Vagina (tissue), 2 donors: Measurements from ENCODE around the gene ITGB3. TPM values are rescaled to one million over a fixed set of nuclear protein-coding genes. Genes with fewer than 3 reads are reported as not detected.

Source experiments
- DNase-seq, 2 donors: peaks; one replicate each; pipeline ENCODE4 v3.0.0-alpha.2; 2017; ENCODE audit errors: extremely low spot score in 2 of 2
- H3K27ac ChIP-seq: fragments of 200-600 bp; sonication (generic); one replicate; pipeline ENCODE4 v1.5.1; 2019
- H3K27me3 ChIP-seq: fragments of 200-600 bp; sonication (generic); one replicate; pipeline ENCODE4 v1.5.1; 2019
- H3K36me3 ChIP-seq, 2 donors: fragments of 200-600 bp; sonication (generic); one replicate each; pipeline ENCODE4 v1.5.1; 2017 to 2019
- H3K4me1 ChIP-seq: fragments of 200-600 bp; sonication (generic); one replicate; pipeline ENCODE4 v1.5.1; 2019
- H3K4me3 ChIP-seq, 2 donors: fragments of 200-600 bp; sonication (generic); 1 replicate in 1 of 2; 2 replicates in 1 of 2; pipeline ENCODE4 v1.5.1; 2016 to 2019
- H3K9me3 ChIP-seq: fragments of 200-600 bp; sonication (generic); one replicate; pipeline ENCODE4 v1.5.1; 2019
- POLR2A ChIP-seq, 2 donors: fragments of 450-650 bp; IDR thresholded peaks; one replicate each; pipeline ENCODE4 v1.6.1; 2017; ENCODE audit warnings: antibody characterized with exemption in 2 of 2, mild to moderate bottlenecking in 2 of 2, moderate library complexity in 2 of 2
- POLR2AphosphoS5 ChIP-seq, 2 donors: sonication (generic); formaldehyde crosslinking; IDR thresholded peaks; one replicate each; pipeline ENCODE4 v1.9.0; 2017; ENCODE audit warnings: antibody characterized with exemption in 2 of 2, mild to moderate bottlenecking in 2 of 2, low read depth in 1 of 2; ENCODE audit not compliant: insufficient read depth in 1 of 2
- intact Hi-C: fragments of 100-400 bp; cut with DNase I; formaldehyde crosslinking; loops from one replicate; pipeline ENCODE4 v1.15.1; 2023
- total RNA-seq: library from RNA; depleted of rRNA; stranded (reverse); fragments of >200 nt; gene quantifications from one replicate; pipeline ENCODE4 v1.2.3, GENCODE V29; 2016
- TF ChIP-seq, protein P1 (sequence below), 3 experiments: fragments of 450-650 bp in 2 of 3; fragments of 200-600 bp in 1 of 3; sonication (generic) in 1 of 3; IDR thresholded peaks; one replicate each; pipeline ENCODE4 v1.5.1; 2017 to 2019; ENCODE audit warnings: antibody characterized with exemption in 3 of 3, mild to moderate bottlenecking in 2 of 3, moderate library complexity in 2 of 3

Gene ITGB3
- total RNA-seq, 1 donor from 2014 or later: 6.1 TPM

DNA sequence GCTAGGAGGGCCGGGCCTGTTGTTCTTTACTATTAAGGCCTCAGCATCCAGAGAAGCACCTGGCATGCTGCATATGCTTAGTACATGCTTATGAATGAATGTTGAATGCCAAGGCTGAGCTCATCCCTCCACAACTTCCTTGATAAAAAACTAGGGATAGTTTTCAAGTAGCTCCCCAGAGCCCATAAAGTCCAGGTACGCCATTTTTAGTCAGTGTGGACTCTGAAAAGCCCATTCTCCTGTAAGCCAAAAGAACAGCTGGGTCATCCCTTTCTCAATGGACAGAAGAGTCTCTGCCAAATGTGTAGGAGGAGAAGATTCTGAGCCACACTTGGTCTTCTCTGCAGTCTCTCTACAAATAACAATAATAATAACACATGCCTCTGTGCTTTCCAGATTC, 8.9 kb upstream of the ITGB3 start:
- Histone ChIP-seq H3K9me3 (no peaks in the 10 kb centered on the region), H3K4me3 (no peak overlapping the region), H3K27ac (no peak overlapping the region), H3K36me3 (no peaks in the 10 kb centered on the region), H3K4me1 (peaks cover 23% of the 10 kb centered on the region), H3K27me3 (no peaks in the 10 kb centered on the region)
- TF ChIP-seq POLR2A (IDR thresholded peaks at IDR 0.05) (no peak), POLR2AphosphoS5 (IDR thresholded peaks at IDR 0.05; ENCODE audit: insufficient read depth in 1 of 2, low read depth in 1 of 2) (no peak)
- TF ChIP-seq, protein P1, sequence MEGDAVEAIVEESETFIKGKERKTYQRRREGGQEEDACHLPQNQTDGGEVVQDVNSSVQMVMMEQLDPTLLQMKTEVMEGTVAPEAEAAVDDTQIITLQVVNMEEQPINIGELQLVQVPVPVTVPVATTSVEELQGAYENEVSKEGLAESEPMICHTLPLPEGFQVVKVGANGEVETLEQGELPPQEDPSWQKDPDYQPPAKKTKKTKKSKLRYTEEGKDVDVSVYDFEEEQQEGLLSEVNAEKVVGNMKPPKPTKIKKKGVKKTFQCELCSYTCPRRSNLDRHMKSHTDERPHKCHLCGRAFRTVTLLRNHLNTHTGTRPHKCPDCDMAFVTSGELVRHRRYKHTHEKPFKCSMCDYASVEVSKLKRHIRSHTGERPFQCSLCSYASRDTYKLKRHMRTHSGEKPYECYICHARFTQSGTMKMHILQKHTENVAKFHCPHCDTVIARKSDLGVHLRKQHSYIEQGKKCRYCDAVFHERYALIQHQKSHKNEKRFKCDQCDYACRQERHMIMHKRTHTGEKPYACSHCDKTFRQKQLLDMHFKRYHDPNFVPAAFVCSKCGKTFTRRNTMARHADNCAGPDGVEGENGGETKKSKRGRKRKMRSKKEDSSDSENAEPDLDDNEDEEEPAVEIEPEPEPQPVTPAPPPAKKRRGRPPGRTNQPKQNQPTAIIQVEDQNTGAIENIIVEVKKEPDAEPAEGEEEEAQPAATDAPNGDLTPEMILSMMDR (IDR thresholded peaks at IDR 0.05): no peak
- intact Hi-C loops: no loop called here
- DNase-seq: no peak

DNA sequence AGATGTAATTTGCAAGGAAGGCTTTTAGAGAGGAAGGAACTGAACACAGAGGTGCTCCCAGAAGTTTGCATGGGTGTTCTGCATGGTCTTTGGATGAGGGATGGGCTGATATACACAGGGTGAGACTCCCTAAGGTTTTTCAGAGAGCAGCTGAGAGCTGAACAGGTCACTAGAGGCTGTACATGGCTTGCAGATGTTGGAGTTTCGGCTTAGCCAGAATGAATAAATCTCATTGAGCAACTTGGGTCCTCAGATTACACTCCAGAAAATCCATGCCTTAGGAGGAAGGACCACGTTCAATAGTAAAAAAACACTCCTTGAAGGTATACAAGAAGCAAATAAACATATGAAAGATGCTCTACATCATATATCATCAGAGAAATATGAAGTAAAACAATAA, 7.5 kb upstream of the ITGB3 start:
- TF ChIP-seq POLR2A (IDR thresholded peaks at IDR 0.05) (no peak), POLR2AphosphoS5 (IDR thresholded peaks at IDR 0.05; ENCODE audit: insufficient read depth in 1 of 2, low read depth in 1 of 2) (no peak)
- TF ChIP-seq, protein P1 (IDR thresholded peaks at IDR 0.05): no peak
- no peaks in the 10 kb centered on the region for H3K9me3 ChIP-seq
- H3K36me3 ChIP-seq: no peaks in the 10 kb centered on the region
- no peaks in the 10 kb centered on the region for H3K27me3 ChIP-seq
- H3K27ac ChIP-seq: no peak overlapping the region
- no peak overlapping the region for H3K4me3 ChIP-seq
- peaks cover 10% of the 10 kb centered on the region for H3K4me1 ChIP-seq
- intact Hi-C loops: no loop called here
- DNase-seq: no peak

DNA sequence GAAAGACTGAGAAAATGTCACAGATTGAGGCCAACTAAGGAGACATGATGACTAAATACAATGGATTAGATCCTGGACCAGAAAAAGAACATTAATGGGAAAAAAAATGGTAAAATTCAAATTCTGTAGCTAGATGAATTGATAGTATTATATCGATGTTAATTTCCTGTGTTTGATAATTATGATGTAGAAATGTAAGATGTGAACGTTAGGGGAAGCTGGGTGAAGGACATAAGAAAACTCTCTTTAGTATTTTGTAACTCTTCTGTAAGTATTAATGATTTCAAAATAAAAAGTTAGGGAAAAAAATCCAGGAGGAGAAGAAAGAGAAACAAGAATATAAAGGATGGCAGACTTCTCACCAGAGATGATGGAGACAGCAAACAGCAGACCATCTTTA, 2.8 kb upstream of the ITGB3 start:
- intact Hi-C loops: no loop called here
- no peak overlapping the region for H3K27ac ChIP-seq
- no peaks in the 10 kb centered on the region for H3K27me3 ChIP-seq
- H3K4me3 ChIP-seq: no peak overlapping the region
- TF ChIP-seq POLR2A (IDR thresholded peaks at IDR 0.05) (no peak), POLR2AphosphoS5 (IDR thresholded peaks at IDR 0.05; ENCODE audit: insufficient read depth in 1 of 2, low read depth in 1 of 2) (no peak)
- TF ChIP-seq, protein P1 (IDR thresholded peaks at IDR 0.05): no peak
- peaks cover 13% of the 10 kb centered on the region for H3K4me1 ChIP-seq
- H3K36me3 ChIP-seq: no peaks in the 10 kb centered on the region
- no peak for DNase-seq
- no peaks in the 10 kb centered on the region for H3K9me3 ChIP-seq

DNA sequence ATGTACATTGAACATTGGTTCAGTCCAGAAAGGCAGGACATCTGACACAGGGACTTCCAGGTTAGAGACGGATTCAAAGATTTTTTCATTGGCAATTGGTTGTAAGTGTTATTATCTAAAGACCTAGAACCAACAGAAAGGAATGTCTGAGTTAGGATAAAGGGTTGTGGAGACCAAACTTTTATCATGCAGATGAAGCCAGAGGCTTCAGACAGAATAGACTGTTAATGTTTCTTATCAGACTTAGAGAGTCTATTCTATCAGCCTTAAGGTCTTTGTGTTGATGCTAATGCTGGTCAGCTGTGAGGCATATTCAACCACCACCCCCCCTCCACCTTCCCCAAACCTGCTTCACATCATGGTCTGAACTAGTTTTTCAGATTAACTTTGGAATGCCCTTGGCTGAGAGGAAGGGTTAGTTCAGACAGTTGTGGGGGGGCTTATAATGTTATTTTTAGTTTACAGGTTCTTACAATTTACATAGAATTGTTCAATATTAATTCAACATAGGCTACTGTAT, 2.1 kb upstream of the ITGB3 start:
- Histone ChIP-seq H3K36me3 (no peaks in the 10 kb centered on the region), H3K4me1 (peaks cover 12% of the 10 kb centered on the region), H3K9me3 (no peaks in the 10 kb centered on the region), H3K4me3 (no peak overlapping the region), H3K27ac (no peak overlapping the region), H3K27me3 (no peaks in the 10 kb centered on the region)
- no peak for DNase-seq
- intact Hi-C loops: no loop called here
- TF ChIP-seq POLR2A (IDR thresholded peaks at IDR 0.05) (no peak), POLR2AphosphoS5 (IDR thresholded peaks at IDR 0.05; ENCODE audit: insufficient read depth in 1 of 2, low read depth in 1 of 2) (no peak)
- TF ChIP-seq, protein P1 (IDR thresholded peaks at IDR 0.05): no peak

DNA sequence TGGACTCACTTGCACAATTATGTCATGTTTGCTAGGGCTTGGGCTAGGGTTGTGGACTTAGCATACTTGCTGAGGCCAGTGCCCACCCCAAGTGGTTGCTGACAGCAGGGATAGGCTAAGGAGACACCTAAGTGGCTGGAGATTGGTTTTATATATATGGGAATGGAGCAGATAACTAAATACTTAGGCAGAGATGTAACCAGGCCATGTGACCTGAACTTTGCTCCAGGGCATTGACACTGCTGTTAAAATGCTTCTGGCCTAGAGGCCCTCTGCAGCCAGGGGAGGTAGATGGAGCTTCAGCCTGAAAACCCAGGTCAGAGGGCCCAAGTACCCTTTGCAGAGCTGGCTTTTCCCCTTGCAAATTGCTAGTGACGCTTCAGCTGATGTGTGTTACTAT, 1.4 kb upstream of the ITGB3 start:
- Histone ChIP-seq H3K4me3 (no peak overlapping the region), H3K27ac (no peak overlapping the region), H3K36me3 (no peaks in the 10 kb centered on the region), H3K9me3 (no peaks in the 10 kb centered on the region), H3K27me3 (no peaks in the 10 kb centered on the region), H3K4me1 (peaks cover 12% of the 10 kb centered on the region)
- TF ChIP-seq POLR2AphosphoS5 (IDR thresholded peaks at IDR 0.05; ENCODE audit: insufficient read depth in 1 of 2, low read depth in 1 of 2) (no peak), POLR2A (IDR thresholded peaks at IDR 0.05) (no peak)
- TF ChIP-seq, protein P1 (IDR thresholded peaks at IDR 0.05): no peak
- intact Hi-C loops: no loop called here
- DNase-seq: no peak
